Upper lobe of right lung (tissue), 1 donor: ENCODE results near the gene PPP1R10. TPM values are rescaled to one million over a fixed set of nuclear protein-coding genes. Genes with fewer than 3 reads are reported as not detected.
"Not testable (repeated sequence)": the region's sequence is repeated elsewhere in the genome, so short reads cannot be mapped to it uniquely, and the experiment has no call there.

Source experiments
- ATAC-seq: fragments of 200-7000 bp; cut with Tn5 transposase; one replicate; pipeline ENCODE4 v1.9.1; 2020; ENCODE audit warnings: mild to moderate bottlenecking, moderate library complexity
- DNase-seq: peaks from one replicate; pipeline ENCODE4 v3.0.0-alpha.2; 2020
- H3K27ac ChIP-seq: fragments of 200-600 bp; one replicate; pipeline ENCODE4 v1.8.0; 2022
- H3K27me3 ChIP-seq: fragments of 200-600 bp; one replicate; pipeline ENCODE4 v1.8.0; 2022; ENCODE audit warnings: mild to moderate bottlenecking
- H3K36me3 ChIP-seq: fragments of 200-600 bp; one replicate; pipeline ENCODE4 v1.8.0; 2022
- H3K4me1 ChIP-seq: fragments of 200-600 bp; one replicate; pipeline ENCODE4 v1.8.0; 2022
- H3K4me3 ChIP-seq: fragments of 200-600 bp; one replicate; pipeline ENCODE4 v1.8.0; 2022; ENCODE audit warnings: mild to moderate bottlenecking
- H3K9me3 ChIP-seq: fragments of 200-600 bp; one replicate; pipeline ENCODE4 v1.8.0; 2022
- CTCF ChIP-seq: fragments of 200-600 bp; IDR thresholded peaks from one replicate; pipeline ENCODE4 v1.8.0; 2022; ENCODE audit warnings: antibody characterized with exemption
- intact Hi-C: fragments of 100-400 bp; cut with DNase I; formaldehyde crosslinking; loops from one replicate; pipeline ENCODE4 v1.11.0; 2022
- long read RNA-seq: library from polyadenylated mRNA; unstranded; transcript quantifications from one replicate; pipeline ENCODE4 v2.0.0, GENCODE V29; 2021
- total RNA-seq: library from RNA; stranded (reverse); fragmentation: NEBNext Ultra II Directional; extraction: Animal tissue kit (Norgen Biotek cat#: 25700); gene quantifications from one replicate; pipeline ENCODE4 v1.2.1, GENCODE V29; 2021
- donor health status: DM: no; HTN: yes; CAD: no; lungs with severe emphysema.

Gene PPP1R10
- total RNA-seq, result 68.3 TPM
- long read RNA-seq, full-length matches to known transcripts, result 1 of 34 reads
- long read RNA-seq, partial matches to known transcripts, result 25 of 34 reads
- long read RNA-seq, other reads (novel, unspliced or antisense), result 8 of 34 reads

DNA sequence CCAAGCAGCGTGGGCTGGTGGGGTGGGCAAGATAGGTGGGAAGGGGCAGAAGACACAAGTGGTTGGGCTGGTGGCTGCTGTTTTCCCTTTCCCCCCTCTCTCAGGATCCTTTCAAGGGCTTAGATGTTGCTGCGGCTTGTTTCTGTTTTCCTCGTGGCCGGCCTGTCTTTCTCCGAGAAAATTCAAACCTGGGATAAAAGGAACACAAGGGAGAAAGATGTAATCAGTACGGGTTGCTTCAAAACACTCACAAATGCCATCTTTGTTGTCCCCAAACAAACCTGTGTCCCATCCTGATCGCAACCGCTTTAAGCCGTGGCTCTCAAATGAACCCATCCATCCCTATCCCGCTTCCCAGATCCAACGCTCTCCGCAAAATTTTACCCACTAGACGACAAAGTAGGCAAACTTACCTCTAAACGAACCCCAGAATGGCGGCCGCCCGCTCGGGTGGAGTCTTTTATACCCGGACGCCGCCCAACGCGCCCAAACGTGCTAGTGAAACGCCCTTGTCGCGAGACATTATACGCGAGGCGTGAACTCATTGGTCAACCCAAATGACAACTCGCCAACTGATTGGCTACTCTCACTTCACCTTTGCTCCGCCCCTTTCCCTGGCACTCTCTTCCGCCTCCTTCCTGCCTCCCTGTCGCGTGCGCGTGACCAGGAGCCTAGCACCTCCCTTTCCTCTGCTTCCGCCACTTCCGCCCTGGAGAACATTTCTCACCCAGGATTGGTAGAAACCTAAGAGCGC, at the start of gene PPP1R10:
TSS of gene PPP1R10 (minus strand) at position 433 of the 754 bp plus-strand sequence. CDS start 7,299 bp downstream, outside the sequence.
- no peak for TF ChIP-seq CTCF
- peak; percentile 98 for DNase-seq
- Histone ChIP-seq H3K27ac (peak within 1 kb of the TSS; percentile 99), H3K9me3 (no peaks in the 10 kb centered on the region), H3K27me3 (no peaks in the 10 kb centered on the region), H3K4me3 (peak within 1 kb of the TSS; percentile 70), H3K4me1 (peaks cover 34% of the 10 kb centered on the region), H3K36me3 (peaks cover 39% of the 10 kb centered on the region)
- peak; percentile 92 for ATAC-seq
- intact Hi-C loops, result no loop called here

GRCh38 chr6:30666300-30666699, 49.3 kb upstream of the PPP1R10 start:
- ATAC-seq, H3K27ac ChIP-seq, H3K4me1 ChIP-seq, DNase-seq, intact Hi-C loops, H3K27me3 ChIP-seq, H3K4me3 ChIP-seq, H3K9me3 ChIP-seq: not testable (repeated sequence)
- peaks cover 96% of the 10 kb centered on the region for H3K36me3 ChIP-seq

DNA sequence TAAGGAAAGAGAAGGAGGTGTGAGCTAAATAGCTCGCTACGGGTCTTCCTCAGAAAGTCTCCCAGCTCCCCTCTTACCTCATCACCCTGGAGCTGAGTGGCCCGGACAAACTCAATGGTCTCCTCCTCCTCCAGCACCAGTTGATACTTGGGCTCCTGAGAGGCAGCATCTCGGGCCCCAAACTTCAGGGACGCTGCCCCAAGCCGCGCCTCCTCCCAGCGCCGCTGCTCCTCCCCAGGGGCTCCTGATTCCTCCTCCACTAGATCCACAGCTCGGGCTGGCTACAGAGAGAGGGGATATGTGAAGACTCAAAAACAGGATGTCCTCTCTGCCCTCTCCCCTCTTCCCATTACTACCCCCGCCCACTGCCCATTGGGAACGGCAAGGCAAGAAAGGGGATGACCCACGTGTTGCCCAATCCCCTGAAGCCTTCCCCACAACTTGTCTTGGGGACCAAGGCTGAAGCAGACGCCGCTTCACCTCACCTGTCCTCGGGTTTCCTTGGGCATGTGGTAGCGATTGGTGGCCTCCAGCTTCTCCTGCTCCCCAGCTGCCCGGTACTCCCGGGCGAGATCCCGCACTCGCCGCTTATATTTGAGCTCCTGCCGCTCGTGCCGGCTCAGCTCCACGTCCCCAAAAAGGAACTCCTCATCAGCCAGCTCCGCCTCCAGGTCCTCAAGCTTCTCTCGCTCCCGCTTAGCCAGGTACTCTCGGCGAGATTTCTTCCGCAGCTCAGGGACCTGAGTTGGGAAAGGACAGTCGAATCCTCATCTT, 48.1 kb upstream of the PPP1R10 start:
- no peak overlapping the region for H3K27ac ChIP-seq
- H3K36me3 ChIP-seq, result peaks cover 100% of the 10 kb centered on the region
- TF ChIP-seq CTCF, result no peak
- DNase-seq (no peak), ATAC-seq (no peak)
- no peaks in the 10 kb centered on the region for H3K27me3 ChIP-seq
- intact Hi-C loops, result no loop called here
- no peaks in the 10 kb centered on the region for H3K4me1 ChIP-seq
- no peak overlapping the region for H3K4me3 ChIP-seq
- no peaks in the 10 kb centered on the region for H3K9me3 ChIP-seq

- H3K27me3 ChIP-seq, H3K4me3 ChIP-seq, H3K9me3 ChIP-seq, DNase-seq, H3K27ac ChIP-seq, ATAC-seq, intact Hi-C loops, H3K4me1 ChIP-seq: not testable (repeated sequence)
- H3K36me3 ChIP-seq, result peaks cover 100% of the 10 kb centered on the region
Measured at GRCh38 chr6:30657922-30658321, 40.9 kb upstream of the PPP1R10 start.

- H3K9me3 ChIP-seq, result no peaks in the 10 kb centered on the region
- H3K4me3 ChIP-seq, result no peak overlapping the region
- no peak for TF ChIP-seq CTCF
- intact Hi-C loops, result no loop called here
- no peak overlapping the region for H3K27ac ChIP-seq
- H3K36me3 ChIP-seq, result peaks cover 100% of the 10 kb centered on the region
- ATAC-seq (no peak), DNase-seq (no peak)
- no peaks in the 10 kb centered on the region for H3K4me1 ChIP-seq
- H3K27me3 ChIP-seq, result no peaks in the 10 kb centered on the region
Measured at GRCh38 chr6:30657454-30657853, 40.4 kb upstream of the PPP1R10 start.

DNA sequence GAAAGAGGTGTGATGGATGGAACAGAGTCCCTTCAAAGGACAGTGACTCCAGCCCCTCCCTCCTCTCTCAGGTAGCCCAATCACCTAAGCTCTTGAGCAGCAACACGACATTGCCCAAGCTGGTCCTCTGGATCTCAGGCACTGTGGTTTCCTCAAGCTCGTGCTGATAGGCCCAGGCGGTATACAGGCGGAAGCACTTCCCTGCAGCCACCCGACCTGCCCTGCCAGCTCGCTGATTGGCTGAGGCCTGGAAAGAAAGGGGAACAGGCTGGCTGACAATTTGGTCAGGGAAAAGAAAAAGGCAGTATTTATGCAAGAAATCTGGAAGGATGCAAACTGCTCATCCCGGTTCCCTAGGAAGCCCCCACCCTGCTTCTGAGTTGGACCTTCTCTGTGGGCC, 39.5 kb upstream of the PPP1R10 start:
- no peaks in the 10 kb centered on the region for H3K9me3 ChIP-seq
- peaks cover 100% of the 10 kb centered on the region for H3K36me3 ChIP-seq
- H3K27me3 ChIP-seq, result no peaks in the 10 kb centered on the region
- ATAC-seq (peak; percentile 78), DNase-seq (peak; percentile 69)
- H3K4me3 ChIP-seq, result no peak overlapping the region
- no peak for TF ChIP-seq CTCF
- intact Hi-C loops, result no loop called here
- no peaks in the 10 kb centered on the region for H3K4me1 ChIP-seq
- H3K27ac ChIP-seq, result no peak overlapping the region
